Measurements from ENCODE around the gene CCDC14.

DNA sequence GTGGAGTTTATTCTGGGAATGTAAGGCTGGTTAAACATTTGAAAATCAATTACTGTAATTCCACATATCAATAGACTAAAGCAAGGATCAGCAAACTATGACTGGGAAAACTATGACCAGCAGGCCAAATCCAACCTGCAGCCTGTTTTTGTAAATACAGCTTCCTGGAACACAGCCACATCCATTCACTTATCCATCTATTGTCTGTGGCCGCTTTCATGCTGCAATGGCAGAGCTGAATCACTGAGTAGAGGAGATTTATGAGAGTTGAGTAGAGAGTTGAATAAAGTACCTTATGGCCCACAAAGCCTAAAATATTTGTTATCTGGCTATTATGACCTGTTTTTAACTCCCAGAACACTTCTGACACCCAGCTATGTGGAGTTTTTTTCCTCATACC is 89.1 kb downstream of the CCDC14 start:
- TF ChIP-seq FOXA1 (IDR thresholded peaks at IDR 0.05) (peak; percentile 11), YY1 (IDR thresholded peaks at IDR 0.05) (peak; percentile 29), HNF4A (conservative IDR thresholded peaks at IDR 0.05) (no peak), EGR1 (IDR thresholded peaks at IDR 0.05; ENCODE audit: low read depth in 2 of 2) (no peak), FOXA2 (IDR thresholded peaks at IDR 0.05) (peak; percentile 56), RXRA (IDR thresholded peaks at IDR 0.05) (peak in 1 of 2 donors; percentile 12)
- TF ChIP-seq, protein P1, sequence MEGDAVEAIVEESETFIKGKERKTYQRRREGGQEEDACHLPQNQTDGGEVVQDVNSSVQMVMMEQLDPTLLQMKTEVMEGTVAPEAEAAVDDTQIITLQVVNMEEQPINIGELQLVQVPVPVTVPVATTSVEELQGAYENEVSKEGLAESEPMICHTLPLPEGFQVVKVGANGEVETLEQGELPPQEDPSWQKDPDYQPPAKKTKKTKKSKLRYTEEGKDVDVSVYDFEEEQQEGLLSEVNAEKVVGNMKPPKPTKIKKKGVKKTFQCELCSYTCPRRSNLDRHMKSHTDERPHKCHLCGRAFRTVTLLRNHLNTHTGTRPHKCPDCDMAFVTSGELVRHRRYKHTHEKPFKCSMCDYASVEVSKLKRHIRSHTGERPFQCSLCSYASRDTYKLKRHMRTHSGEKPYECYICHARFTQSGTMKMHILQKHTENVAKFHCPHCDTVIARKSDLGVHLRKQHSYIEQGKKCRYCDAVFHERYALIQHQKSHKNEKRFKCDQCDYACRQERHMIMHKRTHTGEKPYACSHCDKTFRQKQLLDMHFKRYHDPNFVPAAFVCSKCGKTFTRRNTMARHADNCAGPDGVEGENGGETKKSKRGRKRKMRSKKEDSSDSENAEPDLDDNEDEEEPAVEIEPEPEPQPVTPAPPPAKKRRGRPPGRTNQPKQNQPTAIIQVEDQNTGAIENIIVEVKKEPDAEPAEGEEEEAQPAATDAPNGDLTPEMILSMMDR (IDR thresholded peaks at IDR 0.05; ENCODE audit: low read depth, low read length, missing input control): no peak
- TF ChIP-seq, protein P2, sequence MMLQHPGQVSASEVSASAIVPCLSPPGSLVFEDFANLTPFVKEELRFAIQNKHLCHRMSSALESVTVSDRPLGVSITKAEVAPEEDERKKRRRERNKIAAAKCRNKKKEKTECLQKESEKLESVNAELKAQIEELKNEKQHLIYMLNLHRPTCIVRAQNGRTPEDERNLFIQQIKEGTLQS (IDR thresholded peaks at IDR 0.05): no peak
